NCI-H82 treated with DMSO at 0.1 percent for 48 hours (cell line): ENCODE measurements around the gene PAQR7.
A peak's percentile ranks its signal among the peaks of the same experiment; 100 is the strongest.

ENCODE experiments used
- DNase-seq: peaks from one replicate; lab custom pipeline; 2025; ENCODE audit not compliant: unreplicated experiment; lab: John Stamatoyannopoulos, UW

The PAQR7 gene

GRCh38 chr1:25875154-25875855 is at the start of gene PAQR7:
TSS of gene PAQR7 (minus strand) at chr1:25875708. CDS start at chr1:25863839, 11,869 bp downstream.
- no peak for DNase-seq

- no peak for DNase-seq
These were observed 48.9 kb upstream of the PAQR7 start for GRCh38 chr1:25924454-25924853.

- DNase-seq = no peak
These were observed 47.6 kb upstream of the PAQR7 start for GRCh38 chr1:25922971-25923552.

GRCh38 chr1:25922056-25922970 is 46.8 kb upstream of the PAQR7 start:
- DNase-seq = no peak

GRCh38 chr1:25918615-25919014 is 43.1 kb upstream of the PAQR7 start:
- no peak for DNase-seq

- DNase-seq = no peak
These were observed 42.5 kb upstream of the PAQR7 start for GRCh38 chr1:25917996-25918395.

GRCh38 chr1:25916460-25916859 is 41.0 kb upstream of the PAQR7 start:
- no peak for DNase-seq

GRCh38 chr1:25914074-25914995 is 38.8 kb upstream of the PAQR7 start:
- no peak for DNase-seq

- DNase-seq = no peak
These were observed 37.7 kb upstream of the PAQR7 start for GRCh38 chr1:25913206-25913605.

- DNase-seq = no peak
These were observed 36.7 kb upstream of the PAQR7 start for GRCh38 chr1:25912076-25912831.

GRCh38 chr1:25911162-25911561 is 35.7 kb upstream of the PAQR7 start:
- peak; percentile 76 for DNase-seq

- DNase-seq = no peak
These were observed 33.5 kb upstream of the PAQR7 start for GRCh38 chr1:25909040-25909439.

- DNase-seq = no peak
These were observed 32.7 kb upstream of the PAQR7 start for GRCh38 chr1:25908161-25908560.

- no peak for DNase-seq
These were observed 32.1 kb upstream of the PAQR7 start for GRCh38 chr1:25907601-25908000.

GRCh38 chr1:25906644-25907300 is 31.3 kb upstream of the PAQR7 start:
- DNase-seq = peak; percentile 94

- DNase-seq = peak; percentile 90
These were observed 30.5 kb upstream of the PAQR7 start, which contains the start of gene STMN1 for GRCh38 chr1:25905680-25906643. TSS of gene STMN1 (minus strand) at chr1:25906419. CDS start at chr1:25904676, 1,743 bp downstream.

GRCh38 chr1:25904943-25905679 is 29.6 kb upstream of the PAQR7 start:
- peak; percentile 85 for DNase-seq

GRCh38 chr1:25903986-25904385 is 28.5 kb upstream of the PAQR7 start:
- DNase-seq = no peak
